GM19397 (cell line): Measurements from ENCODE around the gene HK1.
"Not testable (repeated sequence)": the region's sequence is repeated elsewhere in the genome, so short reads cannot be mapped to it uniquely, and the experiment has no call there.

Source experiments
- ATAC-seq: cut with Tn5 transposase; IDR thresholded peaks from one replicate; pipeline ENCODE4 v1.9.1; 2021; ENCODE audit warnings: mild to moderate bottlenecking, moderate library complexity; ENCODE audit not compliant: unreplicated experiment

HK1 gene

GRCh38 chr10:69278446-69278963, at the start of gene HK1:
Gene HK1 (plus strand): TSS chr10:69278496.
- ATAC-seq = no peak

- no peak for ATAC-seq
Observed at GRCh38 chr10:69229616-69229916, 48.7 kb upstream of the HK1 start.

DNA sequence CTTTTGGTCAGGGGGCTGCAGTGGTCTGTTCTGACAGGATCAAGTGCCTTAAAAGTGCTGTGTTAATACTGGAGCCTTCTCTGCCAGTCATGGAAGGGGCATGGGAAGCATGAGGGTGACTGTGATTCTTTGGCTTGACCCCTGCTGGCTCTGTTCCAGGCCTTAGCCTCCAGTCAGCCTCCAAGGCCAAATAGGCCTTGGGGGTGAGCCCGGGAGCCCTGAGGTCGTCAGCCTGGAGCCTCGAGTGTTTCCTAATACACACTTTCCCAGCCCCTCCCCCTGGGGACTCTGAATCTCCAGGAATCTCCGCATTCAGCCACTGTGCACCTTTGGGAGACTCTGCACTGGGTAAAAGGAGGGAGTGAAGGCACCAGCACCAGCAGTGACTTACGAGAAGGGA, 48.2 kb upstream of the HK1 start:
- ATAC-seq = no peak

DNA sequence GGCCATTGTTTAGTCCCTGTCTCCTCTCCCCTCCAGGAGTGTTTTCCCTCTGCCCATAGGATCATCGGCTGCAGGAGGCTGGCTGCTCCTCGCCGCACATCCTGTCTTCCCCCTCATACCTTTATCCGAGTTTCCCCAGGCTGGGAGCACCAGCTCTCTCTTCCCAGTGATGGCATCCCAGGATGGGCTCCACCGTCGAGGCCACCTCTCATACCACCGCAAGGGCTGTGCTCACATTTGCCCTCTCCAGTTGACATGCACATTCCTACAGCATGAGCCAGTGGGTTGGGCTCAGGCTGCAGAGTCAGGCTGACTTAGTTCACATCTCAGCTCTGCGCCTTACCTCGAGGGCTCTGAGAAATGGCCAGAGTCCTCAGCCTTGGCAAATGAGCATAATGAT, 46.0 kb upstream of the HK1 start:
- no peak for ATAC-seq

- ATAC-seq = no peak
Observed at GRCh38 chr10:69232736-69233480, 45.4 kb upstream of the HK1 start.

- ATAC-seq = no peak
Observed at GRCh38 chr10:69234447-69234846, 43.8 kb upstream of the HK1 start.

GRCh38 chr10:69237528-69238159, 40.7 kb upstream of the HK1 start:
- ATAC-seq = no peak

DNA sequence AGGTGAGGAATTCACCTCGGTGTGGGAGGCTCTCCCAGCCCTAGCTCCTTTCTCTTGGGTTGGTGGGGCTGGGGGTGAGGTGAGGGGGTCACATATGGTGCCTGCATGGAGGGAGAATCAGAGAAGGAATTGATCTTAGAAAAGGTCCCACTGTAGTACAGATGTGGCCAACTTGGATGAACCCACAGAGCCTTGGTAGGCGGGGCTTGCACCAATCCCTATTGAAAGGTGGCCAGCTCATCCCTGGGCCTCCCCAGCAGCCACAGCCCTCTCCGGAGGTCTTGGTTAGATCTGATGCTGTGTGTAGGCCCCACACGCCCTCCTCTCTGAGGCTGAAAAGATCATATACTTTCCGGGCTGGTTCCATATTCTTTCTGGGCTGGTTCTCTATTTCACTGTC, 39.2 kb upstream of the HK1 start:
- ATAC-seq = no peak

GRCh38 chr10:69239816-69240434, 38.4 kb upstream of the HK1 start:
- ATAC-seq = no peak

GRCh38 chr10:69240455-69240854, 37.8 kb upstream of the HK1 start:
- ATAC-seq = no peak

DNA sequence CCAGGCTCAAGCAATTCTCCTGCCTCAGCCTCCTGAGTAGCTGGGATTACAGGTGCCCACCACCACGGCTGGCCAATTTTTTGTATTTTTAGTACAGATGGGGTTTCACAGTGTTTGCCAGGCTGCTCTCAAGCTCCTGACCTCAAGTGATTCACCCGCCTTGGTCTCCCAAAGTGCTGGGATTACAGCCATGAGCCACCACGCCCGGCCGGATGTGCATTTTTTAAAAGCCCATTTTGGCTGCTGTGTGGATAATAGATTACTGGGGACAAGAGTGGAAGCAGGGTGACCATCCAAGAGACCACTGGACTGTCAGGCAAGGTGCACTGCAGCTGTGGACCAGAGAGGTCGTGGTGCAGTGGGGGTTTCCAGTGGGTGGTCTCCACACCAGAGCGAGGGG, 36.7 kb upstream of the HK1 start:
- no peak for ATAC-seq

DNA sequence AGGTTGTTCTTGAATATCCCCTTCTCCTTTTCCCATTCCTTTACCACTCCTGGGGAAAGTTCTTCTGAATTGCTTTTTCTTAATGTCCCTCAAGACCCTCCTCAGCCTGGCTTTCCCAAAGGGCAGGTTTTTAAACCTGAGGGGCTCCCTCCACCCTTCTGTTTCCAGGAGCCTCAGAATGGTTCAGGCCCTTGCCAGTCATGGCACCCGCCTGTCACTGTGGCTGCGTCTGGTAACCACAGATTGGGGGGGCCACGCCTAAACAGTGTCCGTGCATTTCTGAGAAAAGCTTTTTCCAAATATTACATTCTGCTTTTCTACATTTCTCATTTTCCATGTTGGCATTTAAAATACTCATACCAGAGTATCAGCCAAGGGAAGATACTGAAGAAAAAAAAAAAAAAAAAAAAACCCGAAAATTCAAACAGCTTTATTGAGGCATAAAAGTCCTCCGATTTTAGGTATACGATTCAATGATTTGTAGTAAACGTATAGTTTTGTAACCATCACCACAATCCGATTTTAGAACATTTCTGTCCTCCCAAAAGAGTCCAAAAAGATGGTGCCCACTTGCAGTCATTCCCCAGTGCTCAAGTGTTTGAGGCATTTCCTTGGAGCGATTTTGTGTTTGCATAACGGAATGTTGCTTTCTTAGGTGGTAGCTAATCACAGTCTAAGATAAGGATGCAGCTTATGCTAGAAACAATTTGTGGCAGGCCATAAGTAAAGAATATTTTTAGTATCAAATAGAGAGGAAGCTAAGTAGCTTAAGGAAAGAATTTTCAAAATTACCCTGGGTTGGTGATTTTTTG, 36.0 kb upstream of the HK1 start:
- ATAC-seq = no peak

DNA sequence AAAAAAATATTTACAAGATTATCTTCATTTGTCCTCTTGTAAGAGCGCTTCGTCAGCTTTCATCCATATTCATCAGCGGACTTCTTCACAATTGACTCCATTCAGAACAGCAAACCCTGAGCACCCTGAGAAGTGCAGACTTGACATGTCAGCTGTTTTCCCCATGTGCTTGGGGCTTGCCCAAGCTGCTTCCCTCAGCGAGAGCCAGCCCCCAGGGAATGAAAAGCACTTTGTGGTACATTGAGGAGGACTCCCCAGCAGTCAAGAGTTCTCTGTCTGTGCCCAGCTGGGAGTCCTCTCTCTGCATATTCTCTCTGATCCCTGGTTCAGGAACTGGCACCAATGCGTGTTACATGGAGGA, 35.5 kb upstream of the HK1 start:
- no peak for ATAC-seq

DNA sequence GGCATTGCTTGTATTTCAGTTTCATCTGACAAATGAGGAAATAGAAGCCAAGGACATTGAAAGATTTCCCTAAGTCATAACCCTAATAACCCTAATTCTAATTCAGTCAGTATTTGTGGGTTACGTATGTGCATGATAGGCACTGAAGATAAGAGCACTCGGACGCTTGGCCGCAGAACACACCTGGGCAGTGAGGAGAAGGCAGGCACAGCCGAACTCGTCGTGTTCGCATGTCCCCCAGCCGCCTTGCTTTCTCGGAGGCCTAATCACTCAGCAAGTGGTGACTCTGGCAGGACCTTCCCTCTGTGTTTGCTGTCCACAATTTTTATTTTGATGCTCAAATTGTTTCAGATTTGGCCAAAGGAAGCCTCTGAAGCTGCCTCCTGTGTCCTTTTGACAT, 34.5 kb upstream of the HK1 start:
- no peak for ATAC-seq

DNA sequence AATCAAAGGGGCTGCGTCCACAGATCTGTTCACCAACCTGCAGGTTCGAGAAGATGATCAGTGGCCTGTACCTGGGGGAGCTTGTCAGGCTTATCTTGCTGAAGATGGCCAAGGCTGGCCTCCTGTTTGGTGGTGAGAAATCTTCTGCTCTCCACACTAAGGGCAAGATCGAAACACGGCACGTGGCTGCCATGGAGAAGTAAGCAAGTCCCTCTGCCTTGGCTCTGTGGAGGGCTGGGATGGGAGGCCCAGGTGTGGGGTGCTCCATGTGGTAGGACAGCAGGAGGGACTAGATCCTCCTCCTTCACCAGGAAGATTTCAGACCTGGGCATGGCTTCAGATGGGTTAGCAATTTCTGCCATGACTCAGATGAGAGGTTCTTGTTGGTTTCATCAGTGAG, 32.3 kb upstream of the HK1 start:
- no peak for ATAC-seq

DNA sequence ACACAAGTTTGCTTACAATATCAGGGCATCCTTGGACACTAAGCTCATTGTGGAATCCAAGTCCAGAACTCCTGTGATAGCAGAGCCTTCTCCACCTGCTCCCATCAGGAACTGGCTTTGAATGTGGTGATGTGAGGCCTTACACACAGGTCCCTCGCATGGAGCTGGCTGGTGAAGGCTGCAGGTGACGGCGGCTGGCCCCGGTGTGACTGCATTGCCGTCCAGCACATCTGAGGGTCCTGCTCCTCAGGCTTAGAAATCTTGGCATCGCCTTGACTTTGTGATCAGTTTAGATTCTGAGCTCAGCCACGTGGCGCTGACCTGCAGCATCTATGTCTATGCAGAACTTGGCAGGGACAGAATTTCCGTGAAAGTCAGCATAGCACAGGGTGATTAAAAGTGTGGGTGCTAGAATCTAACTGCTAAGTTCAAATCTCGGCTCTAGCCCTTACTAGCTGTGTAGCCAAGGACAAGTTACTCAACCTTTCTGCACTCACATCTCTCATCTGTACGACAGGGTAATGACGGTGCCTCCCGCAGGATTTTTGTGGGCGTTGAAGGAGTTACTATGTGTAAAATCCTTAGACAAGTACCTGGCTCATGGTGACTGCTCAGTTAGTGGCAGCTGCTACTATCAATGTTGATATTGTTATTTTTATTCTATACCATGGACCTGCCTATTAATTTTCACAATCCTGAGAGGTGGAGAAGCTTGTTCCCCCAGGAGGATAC, 31.5 kb upstream of the HK1 start:
- ATAC-seq = no peak

DNA sequence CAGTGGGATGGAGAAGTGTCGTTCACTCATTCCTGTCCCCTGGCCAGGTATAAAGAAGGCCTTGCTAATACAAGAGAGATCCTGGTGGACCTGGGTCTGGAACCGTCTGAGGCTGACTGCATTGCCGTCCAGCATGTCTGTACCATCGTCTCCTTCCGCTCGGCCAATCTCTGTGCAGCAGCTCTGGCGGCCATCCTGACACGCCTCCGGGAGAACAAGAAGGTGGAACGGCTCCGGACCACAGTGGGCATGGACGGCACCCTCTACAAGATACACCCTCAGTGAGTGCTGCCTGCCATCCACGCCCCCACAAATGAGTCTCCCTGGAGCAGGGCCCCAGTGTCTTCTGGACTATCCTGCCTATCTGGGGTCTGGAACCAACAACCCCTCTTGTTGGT, 31.0 kb upstream of the HK1 start:
- no peak for ATAC-seq

DNA sequence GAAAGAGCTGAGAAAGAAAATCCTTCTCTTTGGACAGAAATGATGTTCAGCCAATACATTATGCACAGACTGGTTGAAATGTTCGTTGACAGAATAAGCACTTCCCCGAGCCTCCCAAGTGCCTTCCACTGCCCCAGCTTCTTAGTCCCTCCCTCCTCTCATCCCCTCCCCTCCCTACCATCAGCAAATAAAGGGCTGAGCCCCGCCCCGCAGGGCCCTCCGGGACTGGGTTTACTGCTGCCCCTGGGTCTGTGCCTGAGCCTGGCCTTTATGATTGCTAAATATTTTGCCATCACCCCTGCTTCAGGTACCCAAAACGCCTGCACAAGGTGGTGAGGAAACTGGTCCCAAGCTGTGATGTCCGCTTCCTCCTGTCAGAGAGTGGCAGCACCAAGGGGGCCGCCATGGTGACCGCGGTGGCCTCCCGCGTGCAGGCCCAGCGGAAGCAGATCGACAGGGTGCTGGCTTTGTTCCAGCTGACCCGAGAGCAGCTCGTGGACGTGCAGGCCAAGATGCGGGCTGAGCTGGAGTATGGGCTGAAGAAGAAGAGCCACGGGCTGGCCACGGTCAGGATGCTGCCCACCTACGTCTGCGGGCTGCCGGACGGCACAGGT, 30.1 kb upstream of the HK1 start:
- no peak for ATAC-seq

GRCh38 chr10:69250041-69250440, 28.3 kb upstream of the HK1 start:
- no peak for ATAC-seq

DNA sequence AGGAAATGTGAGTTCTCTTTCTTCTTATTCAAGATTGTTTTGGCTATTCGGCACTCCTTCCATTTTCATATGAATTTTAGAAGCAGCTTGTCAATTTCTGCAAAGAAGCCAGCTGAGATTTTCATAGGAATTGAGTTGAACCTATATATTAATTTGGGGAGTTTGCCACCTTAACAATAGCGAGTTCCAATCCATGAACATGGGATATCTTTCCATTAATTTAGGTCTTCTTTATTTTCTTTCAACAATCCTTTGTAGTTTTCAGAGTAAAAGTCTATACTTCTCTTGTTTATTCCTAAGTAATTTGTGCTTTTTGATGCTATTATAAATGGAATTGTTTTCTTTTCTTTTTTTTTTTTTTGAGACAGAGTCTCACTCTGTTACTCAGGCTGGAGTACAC, 26.9 kb upstream of the HK1 start:
- not testable (repeated sequence) for ATAC-seq

DNA sequence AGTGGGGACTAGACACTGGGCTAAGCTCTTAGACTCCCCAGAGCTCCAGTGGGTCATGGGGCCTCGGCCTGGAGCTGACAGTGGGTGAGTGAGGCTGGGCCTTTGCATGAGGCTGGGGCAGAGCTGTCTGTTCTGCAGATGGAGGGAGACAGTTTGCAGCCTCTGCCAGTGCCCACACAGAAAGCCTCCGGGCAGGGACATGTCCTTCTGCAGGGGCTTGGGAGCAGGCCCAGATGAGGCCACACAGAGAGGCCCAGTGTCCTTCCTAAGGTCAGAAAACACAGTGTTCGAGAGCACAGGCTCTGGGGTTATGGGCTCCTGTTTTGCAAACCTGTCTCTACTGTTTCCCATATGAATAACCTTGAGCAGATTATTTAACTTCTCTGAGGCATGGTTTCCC, 25.1 kb upstream of the HK1 start:
- ATAC-seq = no peak
